NCI-H1694 (cell line): Measurements from ENCODE around the gene BAK1.

Source experiments
- DNase-seq: peaks from one replicate; lab custom pipeline; 2025; lab: John Stamatoyannopoulos, UW

Gene BAK1

GRCh38 chr6:33579828-33580714 lies at the start of gene BAK1:
TSS of gene BAK1 (minus strand) at chr6:33580276. CDS start at chr6:33577604, 2,672 bp downstream.
- peak; percentile 87 for DNase-seq

- no peak for DNase-seq
Observed at GRCh38 chr6:33628401-33628964, 48.4 kb upstream of the BAK1 start.

- DNase-seq: no peak
Observed at GRCh38 chr6:33627876-33628275, 47.8 kb upstream of the BAK1 start.

GRCh38 chr6:33624856-33625255 lies 44.8 kb upstream of the BAK1 start:
- no peak for DNase-seq

- DNase-seq: no peak
Observed at GRCh38 chr6:33623895-33624381, 43.9 kb upstream of the BAK1 start.

GRCh38 chr6:33622456-33623431 lies 42.7 kb upstream of the BAK1 start:
- no peak for DNase-seq

- DNase-seq: no peak
Observed at GRCh38 chr6:33621711-33622388, 41.8 kb upstream of the BAK1 start.

- DNase-seq: no peak
Observed at GRCh38 chr6:33620856-33621710, 41.0 kb upstream of the BAK1 start, which contains the start of gene ITPR3. TSS of gene ITPR3 (plus strand) at chr6:33621322. CDS start at chr6:33621603, 281 bp downstream.

- no peak for DNase-seq
Observed at GRCh38 chr6:33620158-33620855, 40.2 kb upstream of the BAK1 start.

- DNase-seq: no peak
Observed at GRCh38 chr6:33619166-33619840, 39.2 kb upstream of the BAK1 start.

- no peak for DNase-seq
Observed at GRCh38 chr6:33616913-33617312, 36.8 kb upstream of the BAK1 start.

GRCh38 chr6:33616113-33616512 lies 36.0 kb upstream of the BAK1 start:
- DNase-seq: no peak

GRCh38 chr6:33613795-33614168 lies 33.7 kb upstream of the BAK1 start:
- no peak for DNase-seq

- no peak for DNase-seq
Observed at GRCh38 chr6:33613146-33613794, 33.2 kb upstream of the BAK1 start.

- no peak for DNase-seq
Observed at GRCh38 chr6:33610779-33611732, 31.0 kb upstream of the BAK1 start.

- DNase-seq: no peak
Observed at GRCh38 chr6:33610067-33610466, 30.0 kb upstream of the BAK1 start.

- DNase-seq: no peak
Observed at GRCh38 chr6:33609528-33609927, 29.5 kb upstream of the BAK1 start.

GRCh38 chr6:33609019-33609418 lies 28.9 kb upstream of the BAK1 start:
- no peak for DNase-seq
